Sigmoid colon (tissue), 7 donors: ENCODE results near the gene GBP3. TPM values are rescaled to one million over a fixed set of nuclear protein-coding genes. Genes with fewer than 3 reads are reported as not detected.
"Not testable (repeated sequence)": the region's sequence is repeated elsewhere in the genome, so short reads cannot be mapped to it uniquely, and the experiment has no call there.

ENCODE experiments used
- DNase-seq: peaks from one replicate; pipeline ENCODE4 v3.0.0-alpha.2; 2019
- H3K27ac ChIP-seq, 4 donors: fragments of 200-600 bp; sonication (generic); one replicate each; pipeline ENCODE4 v1.5.1; 2016 to 2019; ENCODE audit warnings: mild to moderate bottlenecking in 1 of 4
- H3K27me3 ChIP-seq, 3 donors: fragments of 200-600 bp; sonication (generic); one replicate each; pipeline ENCODE4 v1.5.1; 2019; ENCODE audit warnings: mild to moderate bottlenecking in 1 of 3
- H3K36me3 ChIP-seq, 4 donors: fragments of 200-600 bp; sonication (generic); one replicate each; pipeline ENCODE4 v1.5.1; 2016 to 2019
- H3K4me1 ChIP-seq, 4 donors: fragments of 200-600 bp; sonication (generic); one replicate each; pipeline ENCODE4 v1.5.1; 2017 to 2019
- H3K4me3 ChIP-seq, 4 donors: fragments of 200-600 bp; sonication (generic); one replicate each; pipeline ENCODE4 v1.5.1; 2017 to 2019; ENCODE audit warnings: mild to moderate bottlenecking in 2 of 4, moderate library complexity in 1 of 4
- H3K9me3 ChIP-seq, 4 donors: fragments of 200-600 bp in 3 of 4; sonication (generic) in 3 of 4; one replicate each; pipeline versions ENCODE4 v1.5.1 to v1.6.1; 2013 to 2019
- CTCF ChIP-seq, 4 experiments: fragments of 450-650 bp in 3 of 4; fragments of 200-600 bp in 1 of 4; IDR thresholded peaks; one replicate each; pipeline ENCODE4 v1.5.1; 2016 to 2019; ENCODE audit warnings: antibody characterized with exemption in 4 of 4, mild to moderate bottlenecking in 3 of 4, moderate library complexity in 2 of 4
- EP300 ChIP-seq, 4 donors: sonication (generic); formaldehyde crosslinking; IDR thresholded peaks; one replicate each; pipeline ENCODE4 v1.6.1; 2017; ENCODE audit warnings: antibody characterized with exemption in 4 of 4
- POLR2A ChIP-seq, 2 donors: fragments of 450-650 bp; IDR thresholded peaks; one replicate each; pipeline ENCODE4 v1.6.1; 2016; ENCODE audit warnings: antibody characterized with exemption in 2 of 2, mild to moderate bottlenecking in 2 of 2, moderate library complexity in 2 of 2
- POLR2AphosphoS5 ChIP-seq, 4 donors: sonication (generic); formaldehyde crosslinking; IDR thresholded peaks; one replicate each; pipeline ENCODE4 v1.6.1; 2017; ENCODE audit warnings: antibody characterized with exemption in 4 of 4
- WGBS, 2 donors: extraction: QIAGEN DNeasy Blood & Tissue Kit; methylation state at CpG; one replicate each; pipeline ENCODE4 v1.1.7; 2013; 5-methylcytosine and 5-hydroxymethylcytosine counted together
- intact Hi-C: fragments of 100-400 bp; cut with DNase I; formaldehyde crosslinking; loops from one replicate; pipeline ENCODE4 v1.15.1; 2023
- polyA plus RNA-seq, 3 donors: library from polyadenylated mRNA; stranded (reverse); fragments of 200-250 nt; gene quantifications; one replicate each; pipeline ENCODE4 v1.2.3, GENCODE V29; 2013
- total RNA-seq, 4 donors: library from RNA; depleted of rRNA; stranded (reverse); fragments of >200 nt; gene quantifications; one replicate each; pipeline ENCODE4 v1.1.0, GENCODE V29; 2016
- donor health status: healthy with polysubstance abuse.
- donor health status: Bipolar disorder and iron deficiency.
- donor health status: healthy.

Gene GBP3
- total and polyA plus RNA-seq, 7 donors = 6.4 to 66.4 (median 19.6) TPM

- no peak for DNase-seq
- no peaks in the 10 kb centered on the region for H3K4me1 ChIP-seq
- no peaks in the 10 kb centered on the region for H3K9me3 ChIP-seq
- H3K27me3 ChIP-seq = no peaks in the 10 kb centered on the region
- H3K4me3 ChIP-seq = no peak overlapping the region
- 24 to 65% methylated on average over 1 of the region's 1 CpG for WGBS, 2 donors
- peaks cover 21 to 71% (median 48%) of the 10 kb centered on the region in 4 donors for H3K36me3 ChIP-seq
- no peak overlapping the region for H3K27ac ChIP-seq
- TF ChIP-seq CTCF (IDR thresholded peaks at IDR 0.05) (no peak), POLR2AphosphoS5 (IDR thresholded peaks at IDR 0.05) (no peak), POLR2A (IDR thresholded peaks at IDR 0.05) (no peak), EP300 (IDR thresholded peaks at IDR 0.05) (no peak)
- intact Hi-C loops = no loop called here
These were observed 29.3 kb upstream of the GBP3 start for GRCh38 chr1:89051955-89052312.

- no peak overlapping the region for H3K27ac ChIP-seq
- intact Hi-C loops = no loop called here
- peaks cover 21 to 66% (median 43%) of the 10 kb centered on the region in 4 donors for H3K36me3 ChIP-seq
- H3K9me3 ChIP-seq = no peaks in the 10 kb centered on the region
- no peak for TF ChIP-seq POLR2A (IDR thresholded peaks at IDR 0.05)
- H3K4me3 ChIP-seq = no peak overlapping the region
- no peaks in the 10 kb centered on the region for H3K27me3 ChIP-seq
- H3K4me1 ChIP-seq = no peaks in the 10 kb centered on the region
- WGBS, 2 donors = 83 to 87% methylated on average over 9 of the region's 9 CpGs
- DNase-seq = no peak
These were observed 28.8 kb upstream of the GBP3 start for GRCh38 chr1:89051300-89051954.

- no peaks in the 10 kb centered on the region for H3K4me1 ChIP-seq
- H3K27ac ChIP-seq = no peak overlapping the region
- no peak for DNase-seq
- no peak overlapping the region for H3K4me3 ChIP-seq
- no peaks in the 10 kb centered on the region for H3K27me3 ChIP-seq
- WGBS, 2 donors = 97% methylated on average over 11 of the region's 11 CpGs
- H3K36me3 ChIP-seq = peaks cover 21 to 58% (median 35%) of the 10 kb centered on the region in 4 donors
- TF ChIP-seq POLR2A (IDR thresholded peaks at IDR 0.05) = no peak
- TF ChIP-seq POLR2AphosphoS5 (IDR thresholded peaks at IDR 0.05) = no peak
- no peak for TF ChIP-seq EP300 (IDR thresholded peaks at IDR 0.05)
- TF ChIP-seq CTCF (IDR thresholded peaks at IDR 0.05) = no peak
- intact Hi-C loops = no loop called here
- no peaks in the 10 kb centered on the region for H3K9me3 ChIP-seq
These were observed 28.0 kb upstream of the GBP3 start for GRCh38 chr1:89050649-89051033.

- H3K9me3 ChIP-seq, H3K4me1 ChIP-seq, H3K4me3 ChIP-seq, DNase-seq, intact Hi-C loops, H3K27ac ChIP-seq, H3K27me3 ChIP-seq: not testable (repeated sequence)
- WGBS, 2 donors = 44 to 72% methylated on average over 9 of the region's 9 CpGs
- peaks cover 19 to 52% (median 32%) of the 10 kb centered on the region in 4 donors for H3K36me3 ChIP-seq
These were observed 27.4 kb upstream of the GBP3 start for GRCh38 chr1:89049901-89050648.

- DNase-seq, H3K4me1 ChIP-seq, H3K4me3 ChIP-seq, H3K27me3 ChIP-seq, H3K27ac ChIP-seq, H3K9me3 ChIP-seq, intact Hi-C loops: not testable (repeated sequence)
- WGBS, 2 donors = 91 to 95% methylated on average over 2 of the region's 4 CpGs
- peaks cover 16 to 46% (median 28%) of the 10 kb centered on the region in 4 donors for H3K36me3 ChIP-seq
These were observed 26.5 kb upstream of the GBP3 start for GRCh38 chr1:89049187-89049586.

- Histone ChIP-seq H3K4me3 (no peak overlapping the region), H3K9me3 (no peaks in the 10 kb centered on the region), H3K27me3 (no peaks in the 10 kb centered on the region), H3K27ac (no peak overlapping the region), H3K4me1 (no peaks in the 10 kb centered on the region), H3K36me3 (peaks cover 8 to 31% (median 16%) of the 10 kb centered on the region in 4 donors)
- intact Hi-C loops = no loop called here
- 73 to 75% methylated on average over 3 of the region's 3 CpGs for WGBS, 2 donors
- TF ChIP-seq POLR2AphosphoS5 (IDR thresholded peaks at IDR 0.05) = no peak
- TF ChIP-seq CTCF (IDR thresholded peaks at IDR 0.05) = no peak
- TF ChIP-seq POLR2A (IDR thresholded peaks at IDR 0.05) = no peak
- TF ChIP-seq EP300 (IDR thresholded peaks at IDR 0.05) = no peak
- no peak for DNase-seq
These were observed 25.1 kb upstream of the GBP3 start for GRCh38 chr1:89047734-89048133.

- H3K27me3 ChIP-seq, intact Hi-C loops, DNase-seq, H3K4me1 ChIP-seq, H3K4me3 ChIP-seq, H3K27ac ChIP-seq, H3K9me3 ChIP-seq: not testable (repeated sequence)
- peaks cover 2 to 19% (median 8%) of the 10 kb centered on the region in 4 donors for H3K36me3 ChIP-seq
- 85 to 86% methylated on average over 6 of the region's 6 CpGs for WGBS, 2 donors
These were observed 23.9 kb upstream of the GBP3 start for GRCh38 chr1:89046318-89047183.
